HepG2 (cell line): Measurements from ENCODE around the gene GATM. TPM values are rescaled to one million over a fixed set of nuclear protein-coding genes. Genes with fewer than 3 reads are reported as not detected.

Experiments
- ATAC-seq: fragments of 200-7000 bp; cut with Tn5 transposase; 3 replicates; pipeline ENCODE4 v1.9.1; 2020; ENCODE audit warnings: mild to moderate bottlenecking, moderate library complexity
- BruUV-seq: library from RNA; stranded (reverse); fragments of 400-500 nt; replicated peaks from 2 replicates; lab custom pipeline; 2021; lab: Mats Ljungman, UMichigan
- CTCF ChIA-PET: fragments of 300-600 bp; formaldehyde crosslinking; extraction: SDS; loops from one replicate; lab custom pipeline; 2021; ENCODE audit warnings: low total read pairs, inconsistent platforms, low intra/inter-chr PET ratio; lab: Yijun Ruan, JAX
- POLR2A ChIA-PET: fragments of 350-600 bp; sonication (Branson Sonifier 250); formaldehyde crosslinking; loops from one replicate; lab custom pipeline; 2020; ENCODE audit warnings: antibody characterized with exemption, inconsistent platforms; lab: Yijun Ruan, JAX
- DNase-seq: peaks from one replicate; pipeline ENCODE4 v3.0.0-alpha.2; 2015; ENCODE audit warnings: low spot score
- FAIRE-seq: peaks from 3 replicates; lab custom pipeline; 2011; peaks lifted over from hg19 to GRCh38; lab: Jason Lieb, UNC
- H2AFZ ChIP-seq: one replicate; pipeline ENCODE4 v1.6.1; 2011; ENCODE audit warnings: low read length, inconsistent platforms
- H3K27ac ChIP-seq: fragments of 300-600 bp; 3 replicates; pipeline ENCODE4 v1.8.0; 2011; ENCODE audit warnings: mixed run types, mild to moderate bottlenecking, mixed read lengths, low read length, inconsistent platforms; ENCODE audit not compliant: insufficient read depth; ENCODE audit errors: extremely low read length
- H3K27me3 ChIP-seq, 2 experiments: fragments of 200-600 bp in 1 of 2; 2 replicates in 1 of 2; 3 replicates in 1 of 2; pipeline versions ENCODE4 v1.6.0 to v1.8.0; 2011; ENCODE audit warnings: low read length in 2 of 2, mild to moderate bottlenecking in 2 of 2, moderate library complexity in 2 of 2, inconsistent platforms in 1 of 2; ENCODE audit not compliant: insufficient read depth in 2 of 2, control insufficient read depth in 1 of 2
- H3K36me3 ChIP-seq, 2 experiments: fragments of 200-600 bp in 1 of 2; replicated peaks in 1 of 2; 2 replicates in 1 of 2; 3 replicates in 1 of 2; pipeline versions ENCODE4 v1.5.1 to v1.8.0; 2011; ENCODE audit warnings: low read length in 2 of 2, inconsistent platforms in 1 of 2; ENCODE audit not compliant: insufficient read depth in 2 of 2, control insufficient read depth in 1 of 2
- H3K4me1 ChIP-seq: 2 replicates; pipeline ENCODE4 v1.5.1; 2012; ENCODE audit warnings: low read length, inconsistent platforms; ENCODE audit not compliant: insufficient read depth
- H3K4me2 ChIP-seq: 2 replicates; pipeline ENCODE4 v1.6.0; 2011; ENCODE audit warnings: low read depth, low read length, inconsistent platforms
- H3K4me3 ChIP-seq, 3 experiments: fragments of 200-600 bp in 1 of 3; sonication (generic), shearing (Covaris generic) in 1 of 3; replicated peaks in 1 of 3; 2 replicates each; pipeline ENCODE4 v1.5.1; 2011 to 2016; ENCODE audit warnings: low read length in 3 of 3, inconsistent platforms in 2 of 3, low read depth in 2 of 3, mild to moderate bottlenecking in 2 of 3, control low read depth in 1 of 3, mixed read lengths in 1 of 3; ENCODE audit not compliant: insufficient read depth in 1 of 3
- H3K79me2 ChIP-seq: one replicate; pipeline ENCODE4 v1.6.1; 2011; ENCODE audit warnings: low read length, inconsistent platforms; ENCODE audit not compliant: insufficient read depth
- H3K9ac ChIP-seq: 2 replicates; pipeline ENCODE4 v1.6.0; 2011; ENCODE audit warnings: mild to moderate bottlenecking, low read depth, low read length, inconsistent platforms; ENCODE audit not compliant: insufficient read depth
- H3K9me3 ChIP-seq: 2 replicates; pipeline ENCODE4 v1.5.1; 2012; ENCODE audit warnings: mild to moderate bottlenecking, low read length
- H4K20me1 ChIP-seq: 2 replicates; pipeline ENCODE4 v1.6.0; 2011; ENCODE audit warnings: inconsistent platforms, mild to moderate bottlenecking, low read length, moderate library complexity; ENCODE audit not compliant: insufficient read depth
- ATF4 ChIP-seq, 2 experiments: fragments of 450-650 bp in 1 of 2; sonication (generic) in 1 of 2; formaldehyde crosslinking; IDR thresholded peaks; 2 replicates each; pipeline versions ENCODE4 v1.5.0 to v1.8.0; 2020 to 2022; ENCODE audit warnings: mild to moderate bottlenecking in 1 of 2, missing genetic modification reagents in 1 of 2
- BCL6 ChIP-seq: IDR thresholded peaks from 2 replicates; pipeline ENCODE4 v1.6.1; 2016; ENCODE audit warnings: missing genetic modification reagents, missing compliant biosample characterization
- CEBPB ChIP-seq: IDR thresholded peaks from 2 replicates; pipeline ENCODE4 v1.6.1; 2011; ENCODE audit warnings: low read depth, low read length, improper control_type of control experiment, borderline replicate concordance
- CEBPG ChIP-seq: IDR thresholded peaks from 2 replicates; pipeline ENCODE4 v1.6.1; 2016
- CHD2 ChIP-seq: IDR thresholded peaks from 2 replicates; pipeline ENCODE4 v1.6.1; 2011; ENCODE audit warnings: low read depth, low read length, improper control_type of control experiment
- CTCF ChIP-seq: sonication (generic); formaldehyde crosslinking; IDR thresholded peaks from 2 replicates; pipeline ENCODE4 v1.5.0; 2020; ENCODE audit warnings: mild to moderate bottlenecking, missing genetic modification reagents, moderate library complexity
- FOXA3 ChIP-seq: IDR thresholded peaks from 2 replicates; pipeline ENCODE4 v1.6.1; 2016; ENCODE audit warnings: missing genetic modification reagents, missing compliant biosample characterization
- GATAD1 ChIP-seq: IDR thresholded peaks from 2 replicates; pipeline ENCODE4 v1.6.1; 2016; ENCODE audit warnings: missing genetic modification reagents, missing compliant biosample characterization
- JUNB ChIP-seq: sonication (generic); formaldehyde crosslinking; IDR thresholded peaks from 2 replicates; pipeline ENCODE4 v1.8.0; 2022; ENCODE audit warnings: missing genetic modification reagents, mild to moderate bottlenecking, borderline replicate concordance
- PITX1 ChIP-seq: sonication (generic); formaldehyde crosslinking; IDR thresholded peaks from 2 replicates; pipeline ENCODE4 v1.5.1; 2020; ENCODE audit warnings: mild to moderate bottlenecking, missing genetic modification reagents
- SKIL ChIP-seq: sonication (generic); formaldehyde crosslinking; IDR thresholded peaks from 2 replicates; pipeline ENCODE4 v1.8.0; 2022; ENCODE audit warnings: missing genetic modification reagents, mild to moderate bottlenecking, moderate library complexity, borderline replicate concordance
- SRY ChIP-seq: sonication (generic); formaldehyde crosslinking; IDR thresholded peaks from 2 replicates; pipeline ENCODE4 v1.8.0; 2022; ENCODE audit warnings: mild to moderate bottlenecking, missing genetic modification reagents
- ZNF839 ChIP-seq: sonication (generic); formaldehyde crosslinking; IDR thresholded peaks from 2 replicates; pipeline ENCODE4 v1.4.0; 2020; ENCODE audit warnings: missing genetic modification reagents, mild to moderate bottlenecking, borderline replicate concordance
- WGBS: methylation state at CpG from one replicate; pipeline ENCODE4 v1.1.6; 2017; ENCODE audit warnings: low lambda C conversion rate; 5-methylcytosine and 5-hydroxymethylcytosine counted together
- in situ Hi-C: cut with HindIII; loops from 2 replicates; pipeline ENCODE4 v1.10.0; 2017; ENCODE audit warnings: low pct_unique_long_range_greater_than_20kb; ENCODE audit not compliant: extremely low pct_ligation_motif_present
- intact Hi-C: fragments of 100-400 bp; cut with micrococcal nuclease; formaldehyde crosslinking; loops from one replicate; pipeline ENCODE4 v1.10.0; 2022; ENCODE audit not compliant: unreplicated experiment
- polyA plus RNA-seq, 8 experiments: library from polyadenylated mRNA; depleted of rRNA in 3 of 8; stranded (reverse) in 7 of 8; unstranded in 1 of 8; fragments of >200 nt; fragmentation: Illumina TruSeq in 4 of 8; extraction: Trizol in 4 of 8; gene quantifications; 2 replicates each; pipeline versions ENCODE4 v1.2.1 to v1.2.3, GENCODE V29; 2011 to 2016; ENCODE audit warnings: low read depth in 4 of 8, missing spikeins in 1 of 8, mixed read lengths in 1 of 8; ENCODE audit not compliant: insufficient read depth in 1 of 8
- total RNA-seq, 5 experiments: library from RNA; depleted of rRNA; stranded (reverse); fragments of >200 nt; fragmentation: Illumina TruSeq; extraction: Trizol; gene quantifications; 2 replicates each; pipeline ENCODE4 v1.2.3, GENCODE V29; 2016; ENCODE audit warnings: low read depth in 1 of 5
- TF ChIP-seq, protein P1 (sequence below): sonication (generic); formaldehyde crosslinking; IDR thresholded peaks from 2 replicates; pipeline ENCODE4 v1.8.1; 2023; ENCODE audit warnings: mild to moderate bottlenecking, missing genetic modification reagents

Gene GATM
- total and polyA plus RNA-seq, 2 of the 13 experiments (the other 11 are each of a cell fraction or from before 2014, with no cell fraction given): 2.1 to 16.8 TPM

DNA sequence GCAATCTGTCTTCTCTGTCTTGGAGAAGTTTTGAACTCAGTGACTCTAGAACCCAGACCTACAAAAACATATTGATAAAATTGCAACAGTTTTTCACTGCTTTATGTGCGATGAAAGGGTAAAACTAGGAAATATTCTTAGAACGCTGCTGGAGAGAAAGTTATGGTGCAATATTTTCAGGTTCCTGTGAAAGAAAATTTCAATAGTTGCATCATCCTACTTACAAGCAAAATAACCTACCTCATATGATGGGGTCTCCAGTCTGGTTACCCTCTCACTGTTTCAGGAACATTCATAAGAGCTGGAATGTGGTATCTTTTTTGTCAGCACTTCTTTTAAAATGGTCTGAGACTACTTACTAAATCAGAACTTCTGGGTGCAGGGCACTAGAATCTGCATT is 27.1 kb downstream of the GATM start:
- no peaks in the 10 kb centered on the region for H3K27me3 ChIP-seq
- POLR2A ChIA-PET: no interaction called here
- H3K4me3 ChIP-seq: no peak overlapping the region
- ATAC-seq (no peak), FAIRE-seq (no peak), DNase-seq (no peak)
- no peak overlapping the region for H3K4me2 ChIP-seq
- no TSS peak for BruUV-seq
- H3K9ac ChIP-seq: no peak overlapping the region
- H3K36me3 ChIP-seq: no peaks in the 10 kb centered on the region
- TF ChIP-seq SRY (CRISPR knock-in tag) (no peak), PITX1 (no peak), SKIL (no peak), ATF4 (CRISPR knock-in tag; IDR thresholded peaks at IDR 0.05) (peak in 1 of 2 experiments; percentile 57; a peak in 1 of 4 replicates), CHD2 (no peak), FOXA3 (CRISPR knock-in tag) (no peak), CEBPB (peak; percentile 78), BCL6 (CRISPR knock-in tag) (peak; percentile 23; the same call in 1 of the 2 replicates), CTCF (CRISPR knock-in tag) (no peak), ZNF839 (CRISPR knock-in tag) (no peak), GATAD1 (CRISPR knock-in tag) (no peak), CEBPG (CRISPR knock-in tag) (peak; percentile 32), JUNB (CRISPR knock-in tag) (no peak)
- TF ChIP-seq, protein P1, sequence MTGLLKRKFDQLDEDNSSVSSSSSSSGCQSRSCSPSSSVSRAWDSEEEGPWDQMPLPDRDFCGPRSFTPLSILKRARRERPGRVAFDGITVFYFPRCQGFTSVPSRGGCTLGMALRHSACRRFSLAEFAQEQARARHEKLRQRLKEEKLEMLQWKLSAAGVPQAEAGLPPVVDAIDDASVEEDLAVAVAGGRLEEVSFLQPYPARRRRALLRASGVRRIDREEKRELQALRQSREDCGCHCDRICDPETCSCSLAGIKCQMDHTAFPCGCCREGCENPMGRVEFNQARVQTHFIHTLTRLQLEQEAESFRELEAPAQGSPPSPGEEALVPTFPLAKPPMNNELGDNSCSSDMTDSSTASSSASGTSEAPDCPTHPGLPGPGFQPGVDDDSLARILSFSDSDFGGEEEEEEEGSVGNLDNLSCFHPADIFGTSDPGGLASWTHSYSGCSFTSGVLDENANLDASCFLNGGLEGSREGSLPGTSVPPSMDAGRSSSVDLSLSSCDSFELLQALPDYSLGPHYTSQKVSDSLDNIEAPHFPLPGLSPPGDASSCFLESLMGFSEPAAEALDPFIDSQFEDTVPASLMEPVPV: no peak
- CTCF ChIA-PET: no interaction called here
- no peak overlapping the region for H2AFZ ChIP-seq
- no peaks in the 10 kb centered on the region for H3K79me2 ChIP-seq
- in situ Hi-C loops (no loop called here), intact Hi-C loops (no loop called here)
- no peak overlapping the region for H3K27ac ChIP-seq
- H3K4me1 ChIP-seq: peaks cover 30% of the 10 kb centered on the region
- WGBS: 79% methylated on average over 2 of the region's 2 CpGs
- H4K20me1 ChIP-seq: no peaks in the 10 kb centered on the region
- H3K9me3 ChIP-seq: no peaks in the 10 kb centered on the region
